HG03354 (cell line): ENCODE results near the gene ENGASE.

ENCODE experiments used
- ATAC-seq: cut with Tn5 transposase; IDR thresholded peaks from one replicate; pipeline ENCODE4 v1.9.1; 2021; ENCODE audit warnings: mild to moderate bottlenecking; ENCODE audit not compliant: unreplicated experiment, poor library complexity, severe bottlenecking

Gene ENGASE

DNA sequence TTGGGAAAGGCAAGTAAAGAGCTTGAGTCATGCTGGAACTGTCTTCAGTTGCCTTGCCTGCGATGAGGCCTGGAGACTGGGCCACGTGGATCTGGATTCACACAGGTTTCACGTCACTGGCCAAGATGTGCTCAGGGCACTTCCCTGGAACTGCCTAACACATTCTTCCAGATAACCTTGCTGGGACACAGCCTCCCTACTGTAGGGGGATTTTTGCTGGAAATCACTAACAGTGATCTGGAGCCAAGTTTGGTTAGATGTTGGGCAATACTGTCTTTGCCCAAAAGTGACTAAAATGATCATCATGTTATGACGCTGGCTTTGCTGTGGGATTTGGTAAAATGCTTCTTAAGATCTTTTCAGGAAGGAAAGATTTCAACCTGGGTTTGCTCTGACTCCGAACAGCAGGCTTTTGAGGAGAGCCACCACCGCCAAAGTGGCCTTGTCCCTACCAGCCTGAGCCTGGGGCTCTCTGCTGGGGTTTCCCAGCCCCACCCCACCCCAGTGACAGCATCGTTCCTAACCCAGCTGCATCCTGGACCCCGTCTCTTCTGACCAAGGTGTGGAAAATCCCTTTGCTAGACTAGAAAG, 36.0 kb upstream of the ENGASE start:
- no peak for ATAC-seq

DNA sequence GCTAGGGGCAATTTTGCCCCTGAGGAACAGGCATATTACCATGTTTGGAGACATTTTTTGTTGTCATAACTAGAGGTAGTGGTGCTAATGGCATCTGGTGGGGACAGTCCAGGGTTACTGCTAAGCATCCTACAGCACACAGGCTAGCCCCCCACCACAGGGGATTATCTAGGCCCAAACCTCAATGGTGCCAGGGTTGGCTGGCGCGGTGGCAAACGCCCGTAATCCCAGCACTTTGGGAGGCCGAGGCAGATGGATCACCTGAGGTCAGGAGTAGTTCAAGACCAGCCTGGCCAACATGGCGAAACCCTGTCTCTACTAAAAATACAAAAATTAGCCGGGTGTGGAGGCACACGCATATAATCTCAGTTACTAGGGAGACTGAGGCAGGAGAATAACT, 35.5 kb upstream of the ENGASE start:
- ATAC-seq: no peak

DNA sequence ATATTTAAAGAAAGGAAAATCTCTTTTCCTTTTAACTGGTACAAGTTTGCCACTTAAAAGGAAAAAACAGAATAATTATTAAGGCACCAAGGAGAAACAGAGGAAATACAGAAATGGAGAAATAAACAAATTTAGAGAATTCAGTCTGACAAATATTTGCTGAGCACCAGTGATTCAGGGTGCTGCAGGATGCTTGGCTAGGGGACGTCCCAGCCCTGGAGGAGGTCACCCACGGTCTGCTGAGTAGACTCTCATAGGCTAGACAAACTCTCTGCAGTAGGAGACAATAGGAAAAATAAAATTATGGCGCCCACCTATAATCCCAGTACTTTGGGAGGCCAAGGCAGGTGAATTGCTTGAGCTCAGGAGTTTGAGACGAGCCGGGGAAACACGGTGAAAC, 34.7 kb upstream of the ENGASE start:
- no peak for ATAC-seq

DNA sequence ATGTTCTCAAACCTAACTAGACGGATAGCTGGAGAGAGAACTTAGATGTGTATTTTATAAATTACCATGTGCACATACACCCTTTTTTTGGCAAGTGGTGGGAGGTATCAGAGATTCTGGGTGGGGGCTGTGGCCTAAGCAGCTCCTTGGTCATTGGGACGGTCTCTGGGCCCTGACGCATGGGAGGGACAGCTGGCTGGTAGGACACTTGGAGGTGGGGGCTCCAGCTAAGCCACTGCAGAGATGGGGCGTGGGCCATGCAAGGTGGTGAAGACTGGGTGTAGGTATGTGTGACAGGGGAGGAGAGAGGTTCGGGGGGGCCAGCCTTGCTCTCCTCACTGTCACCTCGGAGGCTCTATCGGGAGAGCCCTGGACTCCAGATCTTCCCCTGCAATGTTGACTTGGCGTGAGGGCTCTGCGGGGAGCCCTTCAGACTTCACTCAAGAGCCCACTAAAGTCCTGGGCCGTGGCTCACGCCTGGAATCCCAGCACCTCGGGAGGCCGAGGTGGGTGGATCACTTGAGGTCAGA, 33.5 kb upstream of the ENGASE start:
- no peak for ATAC-seq

DNA sequence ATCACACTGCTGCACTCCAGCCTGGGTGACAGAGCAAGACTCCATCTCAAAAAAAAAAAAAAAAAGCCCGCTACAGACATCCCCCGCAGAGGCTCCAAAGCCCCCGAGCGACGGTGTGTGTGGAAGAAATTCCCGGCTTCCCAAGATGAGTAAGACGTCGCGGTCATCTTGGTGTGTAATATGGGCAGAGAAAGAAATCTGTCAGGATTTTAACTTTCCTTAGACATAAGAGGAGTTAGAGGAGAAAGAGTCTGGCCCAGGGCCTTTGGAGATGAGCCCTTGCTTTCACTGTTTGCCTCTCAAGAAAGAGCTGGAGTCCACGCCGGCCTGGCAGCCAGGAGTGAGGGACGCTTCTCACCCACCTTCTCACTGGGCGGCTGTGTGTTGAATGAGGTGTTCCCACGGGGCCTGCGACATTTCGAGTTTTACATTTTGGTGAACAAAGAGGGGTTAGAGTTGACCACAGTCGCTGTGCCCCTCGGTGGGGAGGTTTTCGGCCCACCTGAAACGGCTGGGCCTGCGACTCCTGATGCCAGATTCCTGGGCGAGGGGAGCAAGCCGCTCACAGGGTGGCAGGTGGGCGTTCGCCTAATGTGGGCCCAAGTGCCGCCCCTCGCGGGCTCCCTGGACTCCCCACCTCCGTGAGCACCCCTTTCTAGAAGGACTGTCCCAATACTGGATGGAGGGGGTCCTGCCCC, 32.8 kb upstream of the ENGASE start:
- no peak for ATAC-seq

DNA sequence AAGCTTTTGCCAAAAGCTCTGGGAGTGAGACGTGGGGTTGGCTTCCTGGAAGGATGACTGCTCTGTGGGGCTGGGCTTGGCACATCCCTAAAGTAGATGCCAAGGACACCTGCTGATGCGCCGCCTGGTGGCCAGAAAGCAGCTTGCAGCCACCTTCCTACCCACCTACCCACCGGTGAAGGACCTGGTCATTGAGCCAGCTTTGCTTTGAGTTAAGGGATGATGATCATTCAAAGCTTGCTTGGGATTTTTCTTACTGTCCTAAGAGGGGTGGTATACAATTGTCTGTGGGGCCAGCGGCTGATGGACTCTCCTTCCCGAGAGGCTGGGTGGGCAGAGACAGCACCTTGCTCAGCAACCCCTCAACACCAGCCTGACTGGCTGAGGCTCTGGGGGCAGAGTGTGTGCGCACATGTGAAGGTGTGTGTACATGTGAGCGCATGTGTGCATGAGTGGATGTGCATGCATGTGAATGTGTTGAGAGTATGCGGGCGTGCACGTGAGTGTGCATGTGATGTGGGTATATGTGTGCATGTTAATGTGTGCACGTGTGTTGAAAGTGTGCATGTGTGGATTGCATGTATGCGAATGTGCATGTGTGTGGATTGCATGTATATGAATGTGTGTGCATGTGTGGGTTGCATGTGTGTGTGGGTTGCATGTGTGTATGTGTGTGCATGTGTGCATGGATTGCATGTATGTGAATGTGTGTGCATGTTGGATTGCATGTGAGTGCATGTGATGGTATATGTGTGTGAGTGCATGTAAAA, 32.0 kb upstream of the ENGASE start:
- ATAC-seq: no peak

DNA sequence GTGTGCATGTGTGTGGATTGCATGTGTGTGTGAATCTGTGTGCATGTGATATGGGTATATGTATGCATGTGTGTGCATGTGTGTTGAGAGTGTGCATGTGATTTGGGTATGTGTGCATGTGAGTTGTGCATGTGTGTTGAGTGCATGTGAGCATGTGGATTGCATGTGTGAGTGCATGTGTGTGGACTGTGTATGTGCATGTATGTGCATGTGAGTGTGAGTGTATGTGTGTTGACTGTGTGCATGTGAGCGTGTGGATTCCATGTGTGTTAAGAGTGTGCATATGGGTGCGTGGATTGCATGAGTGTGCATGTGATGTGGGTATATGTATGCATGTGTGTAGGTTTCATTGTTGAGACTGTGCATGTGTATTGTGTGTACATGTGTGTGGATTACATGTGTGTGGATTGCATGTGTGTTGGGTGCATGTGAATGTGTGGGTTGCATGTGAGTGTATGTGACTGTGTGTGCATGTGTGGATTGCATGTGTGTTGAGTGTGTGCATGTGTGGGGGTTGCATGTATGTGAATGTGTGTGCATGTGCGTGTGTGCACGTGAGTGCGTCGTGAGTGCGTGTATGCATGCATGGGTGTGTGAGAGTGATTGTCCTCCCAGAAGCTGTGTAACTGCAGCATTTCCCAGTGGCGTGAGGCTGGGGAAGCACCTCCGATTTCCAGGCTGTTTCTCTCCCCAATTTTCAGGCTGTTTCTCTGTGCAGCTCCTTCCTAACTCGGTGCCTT, 31.3 kb upstream of the ENGASE start:
- no peak for ATAC-seq

DNA sequence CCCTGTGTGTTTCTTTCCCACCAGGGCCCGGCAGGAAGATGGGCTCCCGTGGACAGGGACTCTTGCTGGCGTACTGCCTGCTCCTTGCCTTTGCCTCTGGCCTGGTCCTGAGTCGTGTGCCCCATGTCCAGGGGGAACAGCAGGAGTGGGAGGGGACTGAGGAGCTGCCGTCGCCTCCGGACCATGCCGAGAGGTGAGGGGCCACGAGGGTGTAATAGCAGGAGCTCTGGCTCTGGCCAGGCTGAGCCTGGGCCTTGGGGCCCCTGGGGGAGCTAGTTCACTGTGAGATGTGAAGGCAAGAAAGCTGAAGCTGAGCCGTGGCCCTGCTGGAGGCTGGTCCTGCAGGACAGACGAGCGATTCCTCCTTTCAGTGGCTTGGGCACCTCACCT, 30.7 kb upstream of the ENGASE start:
- ATAC-seq: no peak

DNA sequence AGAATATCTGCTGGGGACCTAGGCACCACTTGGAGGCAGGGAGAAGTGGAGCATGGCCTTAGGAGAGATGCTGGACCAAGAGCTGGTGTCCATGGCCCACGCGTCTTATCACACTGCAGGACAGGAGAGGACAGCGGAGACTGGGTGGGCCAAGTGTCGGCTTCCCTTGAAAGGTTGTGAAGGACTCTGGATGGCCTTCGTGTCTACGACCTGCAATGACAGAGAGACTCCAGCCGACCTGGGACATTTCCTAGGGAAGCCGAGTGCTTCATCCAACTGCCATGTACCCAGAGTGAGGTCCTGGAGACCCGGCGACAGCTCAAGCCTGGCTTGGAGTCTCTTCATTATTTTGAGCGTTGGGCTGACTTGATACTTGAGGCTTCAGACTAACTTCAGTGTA, 30.2 kb upstream of the ENGASE start:
- ATAC-seq: no peak

DNA sequence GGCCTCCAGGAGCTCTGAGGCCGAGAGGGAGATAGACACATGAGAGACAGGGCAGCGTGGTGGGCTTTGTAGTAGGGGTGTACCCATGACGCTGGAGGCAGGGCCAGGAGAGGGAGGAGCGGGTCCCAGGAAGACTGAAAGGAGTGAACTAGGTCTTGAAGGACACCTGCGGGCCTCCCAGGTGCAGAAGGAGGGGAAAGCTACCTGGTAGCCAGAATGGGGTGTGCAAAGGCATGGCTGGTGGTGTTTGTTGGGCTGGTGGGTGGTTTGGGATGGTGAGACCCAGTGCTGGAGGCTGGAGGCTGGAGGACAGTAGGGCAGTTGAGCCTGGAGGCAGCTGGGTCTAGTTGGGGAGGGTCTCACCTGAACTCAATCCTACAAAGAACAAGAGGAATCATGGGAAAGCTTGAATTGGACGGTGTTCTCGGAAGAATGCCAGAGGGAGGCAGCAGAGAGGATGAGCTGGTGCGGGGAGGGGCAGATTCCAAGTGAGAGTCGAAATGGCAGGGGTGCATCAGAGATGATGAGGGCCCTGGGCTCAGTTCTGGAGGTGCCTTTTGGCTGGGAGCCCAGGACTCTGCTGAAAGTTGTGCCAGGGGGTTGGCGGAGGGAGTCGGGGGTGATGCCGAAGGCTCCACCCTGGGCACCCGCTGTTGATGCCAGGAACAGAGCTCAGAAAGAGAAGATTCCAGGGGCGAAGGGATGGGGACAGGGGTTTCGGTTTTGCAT, 29.5 kb upstream of the ENGASE start:
- ATAC-seq: no peak

DNA sequence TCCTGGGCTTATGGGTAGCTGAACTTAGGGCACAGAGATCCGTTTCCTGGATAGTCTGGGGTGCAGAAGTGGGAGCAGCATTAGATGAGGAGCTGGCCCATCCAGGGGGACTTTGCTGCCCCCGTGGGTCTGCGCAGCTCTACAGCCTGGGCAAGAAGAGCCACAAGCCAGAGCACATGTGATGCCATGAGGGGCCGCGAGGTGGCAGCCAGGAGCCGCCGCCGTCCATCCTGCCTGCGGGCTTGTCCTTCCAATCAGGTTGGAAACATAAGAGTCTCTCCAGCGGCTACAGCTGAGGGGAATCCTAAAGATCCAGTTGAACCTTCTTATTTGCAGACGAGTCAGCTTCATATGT, 28.8 kb upstream of the ENGASE start:
- ATAC-seq: no peak

DNA sequence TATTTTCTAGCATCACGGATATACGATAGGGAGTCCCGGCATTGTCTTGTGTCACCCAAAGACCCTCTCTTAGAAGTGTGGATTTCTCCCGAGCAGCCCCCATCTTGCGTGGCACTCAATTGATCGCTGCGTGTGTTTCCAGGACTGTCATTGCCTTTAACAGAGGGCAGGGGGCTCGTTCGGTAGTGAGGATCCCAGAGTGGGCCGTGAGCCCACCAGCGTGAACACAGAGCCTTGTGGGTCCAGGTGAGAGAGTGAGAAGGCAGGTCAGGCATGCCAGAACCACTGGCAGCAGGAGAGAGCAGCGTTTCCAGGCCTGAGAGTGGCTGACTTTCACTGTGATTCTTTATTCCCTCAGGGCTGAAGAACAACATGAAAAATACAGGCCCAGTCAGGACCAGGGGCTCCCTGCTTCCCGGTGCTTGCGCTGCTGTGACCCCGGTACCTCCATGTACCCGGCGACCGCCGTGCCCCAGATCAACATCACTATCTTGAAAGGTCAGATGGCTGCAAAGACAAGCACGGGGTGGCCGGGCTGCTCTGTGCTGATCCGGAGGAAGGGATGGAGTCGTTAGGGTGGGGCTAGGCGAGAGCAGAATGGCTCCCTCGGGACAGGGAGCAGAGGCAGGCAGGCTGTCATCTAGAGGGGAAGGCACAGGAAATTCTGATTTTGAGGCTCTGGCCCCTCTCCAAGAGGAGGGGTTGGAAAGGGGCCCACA, 28.3 kb upstream of the ENGASE start:
- no peak for ATAC-seq

DNA sequence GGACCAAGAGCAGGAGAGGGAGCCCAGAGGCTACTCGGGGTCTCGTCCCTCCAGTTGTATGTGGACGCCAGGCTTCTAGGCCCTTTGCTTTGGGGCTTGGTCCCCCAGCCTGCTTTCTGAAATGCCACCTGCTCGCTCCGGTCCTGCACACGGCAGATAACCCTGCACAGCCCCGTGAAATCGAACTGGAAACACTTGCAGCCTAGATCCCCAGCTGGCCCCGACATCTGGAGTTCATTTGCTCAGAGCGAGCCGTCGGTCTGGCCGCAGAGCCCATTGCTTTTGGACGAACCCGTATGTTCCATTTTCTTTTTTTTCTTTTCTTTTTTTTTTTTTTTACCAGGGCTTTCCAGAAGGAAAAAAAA, 27.7 kb upstream of the ENGASE start:
- ATAC-seq: no peak

DNA sequence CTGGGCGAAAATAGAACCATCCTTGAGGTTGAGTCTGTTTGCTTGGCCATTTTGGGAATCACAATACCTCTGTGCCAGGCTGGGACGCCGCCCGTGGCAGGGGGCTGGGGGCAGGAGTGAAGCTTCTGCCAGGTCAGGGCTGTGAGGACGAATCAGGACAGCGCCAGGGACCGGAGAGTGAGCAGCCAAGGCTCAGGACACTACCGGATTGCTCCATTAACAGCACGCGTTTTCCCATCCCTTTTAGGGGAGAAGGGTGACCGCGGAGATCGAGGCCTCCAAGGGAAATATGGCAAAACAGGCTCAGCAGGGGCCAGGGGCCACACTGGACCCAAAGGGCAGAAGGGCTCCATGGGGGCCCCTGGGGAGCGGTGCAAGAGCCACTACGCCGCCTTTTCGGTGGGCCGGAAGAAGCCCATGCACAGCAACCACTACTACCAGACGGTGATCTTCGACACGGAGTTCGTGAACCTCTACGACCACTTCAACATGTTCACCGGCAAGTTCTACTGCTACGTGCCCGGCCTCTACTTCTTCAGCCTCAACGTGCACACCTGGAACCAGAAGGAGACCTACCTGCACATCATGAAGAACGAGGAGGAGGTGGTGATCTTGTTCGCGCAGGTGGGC, 27.2 kb upstream of the ENGASE start:
- no peak for ATAC-seq

DNA sequence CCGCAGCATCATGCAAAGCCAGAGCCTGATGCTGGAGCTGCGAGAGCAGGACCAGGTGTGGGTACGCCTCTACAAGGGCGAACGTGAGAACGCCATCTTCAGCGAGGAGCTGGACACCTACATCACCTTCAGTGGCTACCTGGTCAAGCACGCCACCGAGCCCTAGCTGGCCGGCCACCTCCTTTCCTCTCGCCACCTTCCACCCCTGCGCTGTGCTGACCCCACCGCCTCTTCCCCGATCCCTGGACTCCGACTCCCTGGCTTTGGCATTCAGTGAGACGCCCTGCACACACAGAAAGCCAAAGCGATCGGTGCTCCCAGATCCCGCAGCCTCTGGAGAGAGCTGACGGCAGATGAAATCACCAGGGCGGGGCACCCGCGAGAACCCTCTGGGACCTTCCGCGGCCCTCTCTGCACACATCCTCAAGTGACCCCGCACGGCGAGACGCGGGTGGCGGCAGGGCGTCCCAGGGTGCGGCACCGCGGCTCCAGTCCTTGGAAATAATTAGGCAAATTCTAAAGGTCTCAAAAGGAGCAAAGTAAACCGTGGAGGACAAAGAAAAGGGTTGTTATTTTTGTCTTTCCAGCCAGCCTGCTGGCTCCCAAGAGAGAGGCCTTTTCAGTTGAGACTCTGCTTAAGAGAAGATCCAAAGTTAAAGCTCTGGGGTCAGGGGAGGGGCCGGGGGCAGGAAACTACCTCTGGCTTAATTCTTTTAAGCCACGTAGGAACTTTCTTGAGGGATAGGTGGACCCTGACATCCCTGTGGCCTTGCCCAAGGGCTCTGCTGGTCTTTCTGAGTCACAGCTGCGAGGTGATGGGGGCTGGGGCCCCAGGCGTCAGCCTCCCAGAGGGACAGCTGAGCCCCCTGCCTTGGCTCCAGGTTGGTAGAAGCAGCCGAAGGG, 26.4 kb upstream of the ENGASE start:
- ATAC-seq: no peak

DNA sequence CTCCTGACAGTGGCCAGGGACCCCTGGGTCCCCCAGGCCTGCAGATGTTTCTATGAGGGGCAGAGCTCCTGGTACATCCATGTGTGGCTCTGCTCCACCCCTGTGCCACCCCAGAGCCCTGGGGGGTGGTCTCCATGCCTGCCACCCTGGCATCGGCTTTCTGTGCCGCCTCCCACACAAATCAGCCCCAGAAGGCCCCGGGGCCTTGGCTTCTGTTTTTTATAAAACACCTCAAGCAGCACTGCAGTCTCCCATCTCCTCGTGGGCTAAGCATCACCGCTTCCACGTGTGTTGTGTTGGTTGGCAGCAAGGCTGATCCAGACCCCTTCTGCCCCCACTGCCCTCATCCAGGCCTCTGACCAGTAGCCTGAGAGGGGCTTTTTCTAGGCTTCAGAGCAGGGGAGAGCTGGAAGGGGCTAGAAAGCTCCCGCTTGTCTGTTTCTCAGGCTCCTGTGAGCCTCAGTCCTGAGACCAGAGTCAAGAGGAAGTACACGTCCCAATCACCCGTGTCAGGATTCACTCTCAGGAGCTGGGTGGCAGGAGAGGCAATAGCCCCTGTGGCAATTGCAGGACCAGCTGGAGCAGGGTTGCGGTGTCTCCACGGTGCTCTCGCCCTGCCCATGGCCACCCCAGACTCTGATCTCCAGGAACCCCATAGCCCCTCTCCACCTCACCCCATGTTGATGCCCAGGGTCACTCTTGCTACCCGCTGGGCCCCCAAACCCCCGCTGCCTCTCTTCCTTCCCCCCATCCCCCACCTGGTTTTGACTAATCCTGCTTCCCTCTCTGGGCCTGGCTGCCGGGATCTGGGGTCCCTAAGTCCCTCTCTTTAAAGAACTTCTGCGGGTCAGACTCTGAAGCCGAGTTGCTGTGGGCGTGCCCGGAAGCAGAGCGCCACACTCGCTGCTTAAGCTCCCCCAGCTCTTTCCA, 25.5 kb upstream of the ENGASE start:
- ATAC-seq: no peak

DNA sequence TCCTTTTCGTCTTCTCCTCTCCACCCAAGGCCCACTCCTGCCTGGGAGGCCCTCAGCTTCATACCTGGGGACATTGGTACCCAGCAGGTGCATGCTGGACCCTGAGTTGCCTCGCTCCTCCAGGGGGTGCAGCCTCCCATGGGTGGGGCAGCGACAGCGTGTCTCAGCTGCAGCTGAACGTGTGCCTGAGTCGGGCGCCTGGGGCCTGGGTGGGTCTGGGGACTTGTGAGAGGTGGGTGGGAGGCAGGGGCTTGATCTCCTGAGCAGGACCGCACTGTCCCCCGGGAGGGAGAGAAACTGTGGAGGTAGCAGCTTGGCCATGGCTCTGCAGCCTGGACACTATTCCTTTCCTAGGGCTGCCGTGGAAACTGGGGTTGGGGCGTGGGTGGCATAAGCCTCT, 24.8 kb upstream of the ENGASE start:
- no peak for ATAC-seq
